ENCODE results near the gene PDZD7.
A peak's percentile ranks its signal among the peaks of the same experiment; 100 is the strongest.

Gene PDZD7

GRCh38 chr10:100984672-100985177 lies 46.2 kb downstream of the PDZD7 start:
- H3K9me3 Mint-ChIP-seq: no peaks in the 10 kb centered on the region

GRCh38 chr10:100983868-100984671 lies 46.9 kb downstream of the PDZD7 start:
- H3K27me3 Mint-ChIP-seq (ENCODE audit: low read depth): no peaks in the 10 kb centered on the region
- H3K4me3 Mint-ChIP-seq: peak overlapping the region; percentile 10 to 37 (median 28)
- no peak overlapping the region for H3K27ac Mint-ChIP-seq
- no peak for TF ChIP-seq CTCF (IDR thresholded peaks at IDR 0.05; ENCODE audit: unreplicated experiment in 3 of 3)
- peaks cover 33% of the 10 kb centered on the region for H3K36me3 Mint-ChIP-seq (ENCODE audit: low read depth)
- peaks cover 10% of the 10 kb centered on the region for H3K4me1 Mint-ChIP-seq
- H3K9me3 Mint-ChIP-seq: no peaks in the 10 kb centered on the region

More at GRCh38 chr10:100984672-100985177, 46.2 kb downstream of the PDZD7 start:
- peak overlapping the region in 1 of 3 experiments; percentile 72 for H3K27ac Mint-ChIP-seq
- H3K36me3 Mint-ChIP-seq (ENCODE audit: low read depth): peaks cover 31% of the 10 kb centered on the region
- no peak for TF ChIP-seq CTCF (IDR thresholded peaks at IDR 0.05; ENCODE audit: unreplicated experiment in 3 of 3)
- no peaks in the 10 kb centered on the region for H3K27me3 Mint-ChIP-seq (ENCODE audit: low read depth)
- H3K4me1 Mint-ChIP-seq: peaks cover 10% of the 10 kb centered on the region
- peak overlapping the region; percentile 91 to 94 (median 93) for H3K4me3 Mint-ChIP-seq

- no peak overlapping the region for H3K27ac Mint-ChIP-seq
- peak overlapping the region in 1 of 3 experiments; percentile 55 for H3K4me3 Mint-ChIP-seq
- no peak for TF ChIP-seq CTCF (IDR thresholded peaks at IDR 0.05; ENCODE audit: unreplicated experiment in 3 of 3)
- H3K27me3 Mint-ChIP-seq (ENCODE audit: low read depth): no peaks in the 10 kb centered on the region
- H3K4me1 Mint-ChIP-seq: peaks cover 10% of the 10 kb centered on the region
- H3K9me3 Mint-ChIP-seq: no peaks in the 10 kb centered on the region
- H3K36me3 Mint-ChIP-seq (ENCODE audit: low read depth): peaks cover 35% of the 10 kb centered on the region
Measured at GRCh38 chr10:100982916-100983830, 47.8 kb downstream of the PDZD7 start.

GRCh38 chr10:100981178-100981772 lies 49.7 kb downstream of the PDZD7 start:
- no peaks in the 10 kb centered on the region for H3K27me3 Mint-ChIP-seq (ENCODE audit: low read depth)
- H3K27ac Mint-ChIP-seq: no peak overlapping the region
- no peaks in the 10 kb centered on the region for H3K4me1 Mint-ChIP-seq
- H3K36me3 Mint-ChIP-seq (ENCODE audit: low read depth): peaks cover 37% of the 10 kb centered on the region
- H3K4me3 Mint-ChIP-seq: no peak overlapping the region
- TF ChIP-seq CTCF (IDR thresholded peaks at IDR 0.05; ENCODE audit: unreplicated experiment in 3 of 3): no peak
- H3K9me3 Mint-ChIP-seq: no peaks in the 10 kb centered on the region

- Mint-ChIP-seq H3K36me3 (ENCODE audit: low read depth) (peaks cover 40% of the 10 kb centered on the region), H3K27ac (no peak overlapping the region), H3K27me3 (ENCODE audit: low read depth) (no peaks in the 10 kb centered on the region)
Measured at GRCh38 chr10:100980711-100981110, 50.2 kb downstream of the PDZD7 start.

More at GRCh38 chr10:100980711-100981110, 50.2 kb downstream of the PDZD7 start:
- H3K9me3 Mint-ChIP-seq: no peaks in the 10 kb centered on the region
- H3K4me3 Mint-ChIP-seq: no peak overlapping the region
- no peaks in the 10 kb centered on the region for H3K4me1 Mint-ChIP-seq
- TF ChIP-seq CTCF (IDR thresholded peaks at IDR 0.05; ENCODE audit: unreplicated experiment in 3 of 3): no peak

Measured in nephron (organoid).